HPDE6-E6E7 (cell line): ENCODE results near the gene NPHP4.
"Not testable (repeated sequence)": the region's sequence is repeated elsewhere in the genome, so short reads cannot be mapped to it uniquely, and the experiment has no call there.

Experiments used
- DNase-seq: peaks from one replicate; pipeline ENCODE4 v3.0.0; 2011; ENCODE audit warnings: missing footprints; ENCODE audit errors: extremely low spot score

The NPHP4 gene

GRCh38 chr1:5855196-5855897 is 136.9 kb downstream of the NPHP4 start:
- DNase-seq: no peak

DNA sequence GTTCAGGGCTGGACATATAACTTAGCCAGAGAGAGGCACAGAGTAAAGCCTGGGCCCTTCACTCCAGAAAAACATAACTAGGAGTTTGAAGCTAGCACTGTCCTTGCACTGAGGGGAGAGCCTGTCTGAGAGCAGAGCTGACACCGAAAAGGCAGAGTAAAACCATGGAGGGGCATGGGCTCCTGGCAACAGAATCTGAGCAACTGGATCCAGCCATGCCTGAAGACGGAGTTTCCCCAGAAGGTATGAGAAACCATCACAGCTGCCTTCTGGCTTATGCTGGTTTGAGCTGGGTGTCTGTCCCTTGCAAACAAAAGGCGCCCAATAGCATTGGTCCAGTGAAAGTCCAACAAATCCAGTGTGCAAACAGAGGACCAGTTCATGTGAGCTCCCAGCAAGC is 137.5 kb downstream of the NPHP4 start:
- no peak for DNase-seq

DNA sequence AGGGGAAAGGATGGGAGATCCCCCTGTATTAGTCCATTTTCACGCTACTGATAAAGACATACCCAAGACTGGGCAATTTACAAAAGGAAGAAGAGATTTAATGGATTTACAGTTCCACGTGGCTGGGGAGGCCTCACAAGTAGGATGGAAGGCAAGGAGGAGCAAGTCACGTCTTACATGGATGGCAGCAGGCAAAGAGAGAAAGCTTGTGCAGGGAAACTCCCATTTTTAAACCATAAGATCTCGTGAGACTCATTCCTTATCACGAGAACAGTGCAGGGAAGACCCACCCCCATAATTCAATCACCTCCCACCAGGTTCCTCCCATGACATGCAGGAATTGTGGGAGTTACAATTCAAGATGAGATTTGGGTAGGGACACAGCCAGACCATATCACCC is 138.4 kb downstream of the NPHP4 start:
- DNase-seq: not testable (repeated sequence)

DNA sequence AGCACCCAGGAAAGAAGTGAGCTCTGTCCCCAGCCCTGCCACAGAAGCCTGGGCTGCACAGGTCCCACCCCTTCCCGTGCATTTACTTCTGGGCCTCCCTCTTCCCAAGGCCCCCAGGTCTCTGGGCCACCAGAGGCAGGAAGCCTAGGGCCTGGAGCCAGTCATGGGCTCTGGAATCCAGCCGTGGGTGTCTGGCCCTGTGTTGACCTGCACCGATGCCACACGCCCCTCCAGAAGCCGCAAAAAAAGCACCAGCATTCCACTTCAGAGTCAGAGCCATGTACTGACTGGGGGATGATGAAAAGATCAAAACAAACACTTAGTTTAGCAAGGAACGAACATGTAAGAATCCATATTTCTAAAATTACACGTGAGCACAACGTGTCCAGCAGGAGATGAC is 141.7 kb downstream of the NPHP4 start:
- DNase-seq: no peak

DNA sequence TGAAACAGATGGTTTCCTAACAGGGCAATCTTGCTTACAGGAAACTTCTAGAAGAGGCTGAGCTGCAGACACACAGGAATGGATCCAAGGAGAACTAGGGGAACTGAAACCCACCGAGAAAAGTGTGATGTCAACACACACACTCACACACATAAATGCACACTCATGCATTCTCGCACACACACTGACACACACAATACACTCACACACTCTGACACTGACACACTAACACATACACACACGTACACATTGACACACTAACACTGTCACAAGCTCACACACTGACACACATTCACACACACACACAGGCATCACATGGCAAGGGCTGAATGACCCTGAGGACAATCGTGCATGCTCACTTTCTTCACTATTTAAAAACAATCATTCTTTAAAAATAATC is 142.7 kb downstream of the NPHP4 start:
- no peak for DNase-seq

GRCh38 chr1:5847013-5847659 is 145.1 kb downstream of the NPHP4 start:
- no peak for DNase-seq

- no peak for DNase-seq
These were observed 146.8 kb downstream of the NPHP4 start for GRCh38 chr1:5845376-5845775.

DNA sequence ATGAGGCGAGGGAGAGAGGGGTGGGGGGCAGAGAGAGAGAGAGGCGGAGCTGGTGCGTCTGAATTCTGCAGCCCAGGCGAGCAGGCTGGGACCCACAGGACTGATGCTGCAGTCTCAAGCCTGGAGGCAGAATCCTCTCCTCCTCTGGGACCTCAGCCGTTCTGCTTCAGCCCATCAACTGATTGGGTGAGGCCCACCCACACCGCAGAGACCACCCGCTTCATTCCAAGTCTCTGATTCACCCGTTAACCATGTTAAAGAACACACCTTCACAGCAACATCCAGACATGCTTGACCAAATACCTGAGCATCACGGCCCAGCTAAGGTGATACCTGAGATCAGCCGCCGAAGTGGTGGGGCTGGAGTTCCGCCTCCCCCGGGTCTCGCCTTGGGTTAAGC is 147.8 kb downstream of the NPHP4 start:
- no peak for DNase-seq

DNA sequence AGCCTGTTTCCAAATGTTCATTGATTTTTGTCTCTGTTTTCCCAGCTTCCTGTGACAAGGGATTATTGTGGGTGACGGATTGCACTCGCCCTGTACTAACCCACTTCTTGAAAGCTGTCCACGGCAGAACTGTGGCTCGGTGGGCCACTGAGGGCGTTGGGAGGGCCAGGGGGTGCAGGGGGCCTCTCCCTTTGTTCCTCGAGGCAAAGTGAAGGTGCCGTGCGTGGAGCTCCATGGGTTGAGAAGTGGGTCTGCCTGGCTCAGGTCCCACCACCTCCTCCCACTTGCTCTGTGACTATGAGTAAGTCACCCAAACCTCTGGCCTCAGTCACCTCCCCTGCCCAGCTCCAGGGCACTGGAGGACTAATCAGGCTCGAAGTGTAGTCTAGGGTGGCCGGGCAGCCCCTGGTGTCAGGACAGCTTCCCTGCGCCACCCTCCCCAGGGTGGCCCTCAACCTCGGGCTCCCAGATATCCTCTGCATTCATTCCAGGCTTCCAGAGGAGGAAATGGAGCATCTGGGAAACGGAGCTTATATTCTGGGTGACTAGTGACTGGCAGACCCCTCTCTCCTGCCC is 148.6 kb downstream of the NPHP4 start:
- no peak for DNase-seq

- no peak for DNase-seq
These were observed 149.5 kb downstream of the NPHP4 start for GRCh38 chr1:5842679-5843078.

GRCh38 chr1:5840551-5841001 is 151.6 kb downstream of the NPHP4 start:
- no peak for DNase-seq

GRCh38 chr1:5839881-5840550 is 152.2 kb downstream of the NPHP4 start:
- DNase-seq: no peak

DNA sequence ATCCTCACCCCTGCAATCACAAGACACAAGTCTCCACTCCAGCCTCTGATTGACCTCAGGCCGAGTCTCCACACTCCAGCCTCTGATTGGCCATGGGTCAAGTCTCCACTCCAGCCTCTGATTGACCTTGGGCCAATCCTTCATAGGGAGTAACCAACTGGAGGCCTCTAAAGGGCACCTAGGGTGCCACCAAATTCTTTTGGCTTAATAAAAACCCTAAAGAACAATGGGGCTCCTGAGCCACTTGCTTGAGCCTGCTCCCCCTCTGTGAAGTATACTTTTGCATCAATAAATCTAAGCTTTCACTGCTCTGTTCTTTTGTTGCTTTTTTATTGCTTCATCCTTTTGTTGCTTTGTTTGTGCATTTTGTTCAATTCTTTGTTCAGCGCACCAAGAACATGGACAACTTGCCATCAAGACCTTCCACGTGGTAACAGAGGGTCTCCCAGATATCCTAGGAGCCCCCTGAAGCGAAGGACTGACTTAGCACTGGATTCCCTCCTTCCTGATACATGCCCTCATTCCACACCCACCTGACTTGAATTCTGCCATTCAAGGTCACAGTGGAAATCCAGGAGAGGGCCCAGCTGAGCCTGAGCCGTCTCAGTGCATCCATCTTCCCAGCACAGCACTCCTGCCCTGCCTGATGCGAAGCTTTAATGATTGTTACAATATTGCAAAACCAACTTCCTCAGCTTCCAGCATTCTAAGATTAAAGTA is 152.9 kb downstream of the NPHP4 start:
- DNase-seq: no peak

DNA sequence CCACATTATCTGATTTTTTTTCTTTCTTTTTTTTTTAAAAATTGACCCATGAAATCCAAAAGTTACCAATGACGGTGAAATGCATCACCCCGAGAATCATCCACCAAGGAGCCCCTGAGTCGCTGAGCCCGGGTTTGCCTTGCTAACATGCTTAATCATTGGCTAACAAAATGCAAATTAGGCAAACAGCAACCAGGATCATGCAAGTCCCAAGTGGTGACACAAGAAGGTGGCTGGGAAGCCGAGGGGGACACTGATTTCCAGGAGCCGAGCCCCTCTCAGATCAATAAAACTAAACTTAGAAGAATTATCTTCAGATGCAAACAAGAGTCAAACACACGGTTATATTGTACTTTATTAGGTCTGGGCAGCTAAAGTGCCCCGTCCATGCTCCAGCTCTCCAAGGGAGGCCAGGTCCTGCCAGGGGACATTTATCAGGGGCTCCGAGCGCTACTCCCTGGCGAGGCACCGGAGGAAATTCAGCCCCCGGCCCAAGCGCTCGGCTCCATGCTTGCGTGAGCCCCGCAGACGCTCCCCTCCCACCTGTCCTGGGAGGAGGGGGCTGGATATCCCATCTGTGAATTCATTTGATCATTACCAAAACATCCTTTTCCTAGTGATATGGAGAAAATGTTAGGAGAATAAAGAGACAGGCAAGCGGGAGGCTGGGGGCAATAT is 154.1 kb downstream of the NPHP4 start:
- DNase-seq: no peak

- no peak for DNase-seq
These were observed 155.3 kb downstream of the NPHP4 start for GRCh38 chr1:5836776-5837440.

DNA sequence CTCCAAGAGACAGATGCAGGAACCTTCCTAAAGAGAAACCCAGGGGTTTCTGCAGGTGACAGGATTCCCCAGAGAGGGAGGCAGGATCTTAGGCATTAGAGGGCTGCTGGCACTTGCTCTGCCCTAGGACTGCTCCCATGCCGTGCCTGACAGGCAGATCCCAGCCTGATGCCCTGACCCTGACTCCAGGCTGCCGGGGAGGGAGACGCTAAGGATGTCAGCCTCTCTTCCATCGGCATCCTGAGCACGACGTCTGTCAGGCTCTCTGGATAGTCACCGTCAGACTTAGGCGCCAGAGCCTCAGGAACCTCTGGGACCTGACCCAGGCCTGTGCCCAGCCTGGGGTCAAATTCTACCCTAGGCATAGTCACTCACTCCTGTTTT is 157.1 kb downstream of the NPHP4 start:
- DNase-seq: no peak

DNA sequence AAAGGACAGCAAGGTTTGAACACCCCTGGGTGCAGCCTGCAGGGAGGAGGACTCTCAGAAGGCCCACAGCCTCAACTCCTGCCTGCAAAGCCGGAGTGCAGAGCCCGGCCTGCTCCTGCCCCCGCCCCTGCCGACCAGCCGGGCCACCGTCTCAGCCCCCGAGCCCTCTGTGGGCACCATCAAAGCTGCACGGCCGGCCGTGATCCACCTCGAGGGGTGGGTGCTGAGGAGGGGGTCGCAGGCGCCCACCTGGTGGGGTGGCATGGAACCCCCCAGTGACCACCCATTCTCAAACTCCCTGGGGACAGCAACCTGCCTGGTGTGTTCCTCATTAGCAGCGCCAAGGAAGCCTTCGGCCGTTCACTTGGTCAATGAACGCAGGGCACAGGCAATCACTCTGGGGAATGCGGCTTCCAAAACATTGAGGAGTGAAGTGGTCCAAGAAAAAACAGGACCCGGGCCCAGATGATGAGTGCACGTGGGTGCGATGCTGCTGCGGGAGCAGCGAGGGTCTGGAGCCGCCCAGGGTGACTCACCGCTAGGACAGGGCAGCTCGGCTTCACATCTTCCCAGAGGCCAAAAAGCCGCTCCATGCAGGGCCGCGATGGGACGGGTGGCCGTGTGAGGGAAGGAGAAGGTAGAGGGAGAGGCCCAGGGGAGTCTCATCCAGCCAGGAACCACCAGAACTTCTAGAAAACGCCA is 157.6 kb downstream of the NPHP4 start:
- no peak for DNase-seq

DNA sequence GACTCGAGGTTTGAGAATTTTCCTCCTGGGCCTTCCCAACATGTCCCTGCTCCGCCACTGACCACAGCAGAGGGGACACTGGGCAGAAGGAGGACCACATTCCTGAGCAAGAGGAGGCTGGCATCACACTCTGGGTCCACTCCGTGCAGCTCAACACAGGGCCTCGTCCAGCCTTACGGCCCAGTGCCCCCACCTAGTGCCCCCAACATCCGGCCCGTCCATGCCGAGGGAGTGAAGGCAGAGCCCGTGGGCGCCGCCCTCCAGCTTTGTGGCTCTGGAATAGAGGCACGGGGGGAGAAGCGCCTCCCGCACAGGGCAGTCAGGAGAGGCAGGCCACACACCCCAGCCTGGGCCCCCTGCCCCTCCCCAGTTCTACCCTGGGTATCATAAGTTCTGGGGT is 158.3 kb downstream of the NPHP4 start:
- no peak for DNase-seq

- DNase-seq: no peak
These were observed 159.0 kb downstream of the NPHP4 start for GRCh38 chr1:5832916-5833895.
